Measurements from ENCODE around the gene STK10. TPM values are rescaled to one million over a fixed set of nuclear protein-coding genes. Genes with fewer than 3 reads are reported as not detected.

STK10 gene
- total RNA-seq, 1 experiment from 2014 or later: 22.9 TPM

GRCh38 chr5:172015346-172015745 is 172.7 kb downstream of the STK10 start:
- no TSS peak for BruUV-seq (replicated peaks)
- DNase-seq (ENCODE audit: low read depth, low spot score) (no peak), ATAC-seq (no peak)
- H3K27ac ChIP-seq (ENCODE audit: low read depth, low read length): no peak overlapping the region
- H3K9me3 ChIP-seq (ENCODE audit: control insufficient read depth in 1 of 2, insufficient read depth in 1 of 2, low read depth in 1 of 2, low read length in 2 of 2): no peaks in the 10 kb centered on the region
- no peaks in the 10 kb centered on the region for H3K27me3 ChIP-seq (ENCODE audit: insufficient read depth, low read length)
- no peak overlapping the region for H3K4me3 ChIP-seq (replicated peaks in 1 of 2; ENCODE audit: low read depth in 1 of 2, low read length in 2 of 2)
- no peaks in the 10 kb centered on the region for H3K79me2 ChIP-seq (ENCODE audit: insufficient read depth, low read length)
- CTCF ChIA-PET: no interaction called here
- no peak for TF ChIP-seq RAD21 (IDR thresholded peaks at IDR 0.05; ENCODE audit: low read depth)
- TF ChIP-seq CTCF (IDR thresholded peaks at IDR 0.05 in 2 of 3, conservative IDR thresholded peaks at IDR 0.05 in 1 of 3; ENCODE audit: borderline replicate concordance in 1 of 3, insufficient read depth in 1 of 3, low read depth in 2 of 3, low read length in 2 of 3): no peak
- TF ChIP-seq POLR2AphosphoS5 (IDR thresholded peaks at IDR 0.05; ENCODE audit: low read depth, low read length): no peak
- no peak for TF ChIP-seq REST (IDR thresholded peaks at IDR 0.05; ENCODE audit: low read depth)
- TF ChIP-seq ZBTB33 (IDR thresholded peaks at IDR 0.05; ENCODE audit: extremely low read depth, insufficient replicate concordance, low read length): no peak
- no peak for TF ChIP-seq JUND (IDR thresholded peaks at IDR 0.05)
- no peak for TF ChIP-seq POLR2A (IDR thresholded peaks at IDR 0.05; ENCODE audit: borderline replicate concordance, extremely low read depth, insufficient read depth, insufficient read length)
- TF ChIP-seq ATF3 (IDR thresholded peaks at IDR 0.05): no peak
- TF ChIP-seq ELF1 (IDR thresholded peaks at IDR 0.05; ENCODE audit: borderline replicate concordance, low read depth): no peak
- TF ChIP-seq SIN3A (IDR thresholded peaks at IDR 0.05; ENCODE audit: low read depth): no peak
- intact Hi-C loops (cut with micrococcal nuclease): no loop called here
- RAD21 ChIA-PET (ENCODE audit: low non-redundant PET in 1 of 2, low total read pairs in 2 of 2, uncharacterized antibody in 2 of 2, unreplicated experiment in 2 of 2): no interaction called here
- no peaks in the 10 kb centered on the region for H3K4me1 ChIP-seq (ENCODE audit: control insufficient read depth in 1 of 2, insufficient read depth in 2 of 2, low read length in 2 of 2)
- H3K9ac ChIP-seq (ENCODE audit: low read length): no peak overlapping the region
- no peaks in the 10 kb centered on the region for H4K20me1 ChIP-seq (ENCODE audit: insufficient read depth)
- H3K9me2 ChIP-seq (ENCODE audit: insufficient read depth): no peaks in the 10 kb centered on the region
- POLR2A ChIA-PET: no interaction called here
- no peak overlapping the region for H2AFZ ChIP-seq (ENCODE audit: low read depth, low read length, poor library complexity, severe bottlenecking)
- H3K4me2 ChIP-seq (ENCODE audit: low read length): no peak overlapping the region
- H3K36me3 ChIP-seq (ENCODE audit: control insufficient read depth in 1 of 2, insufficient read depth in 2 of 2, low read length in 2 of 2): no peaks in the 10 kb centered on the region
